Astrocyte of the spinal cord (primary cell): ENCODE results near the gene ABCF3.

Experiments used
- DNase-seq: peaks from one replicate; pipeline ENCODE4 v3.0.0; 2011; ENCODE audit warnings: low read depth, low spot score
- H3K4me3 ChIP-seq: 2 replicates; pipeline ENCODE4 v1.5.1; 2011; ENCODE audit warnings: low read depth, mild to moderate bottlenecking, low read length, moderate library complexity
- CTCF ChIP-seq: IDR thresholded peaks from 2 replicates; pipeline ENCODE4 v1.5.1; 2012; ENCODE audit warnings: low read depth, mild to moderate bottlenecking, low read length, inconsistent platforms
- in situ Hi-C: cut with HindIII; loops from 2 replicates; pipeline ENCODE4 v1.10.0; 2017; ENCODE audit warnings: low sequenced_read_pairs

Gene ABCF3

GRCh38 chr3:184237211-184237610, 51.2 kb downstream of the ABCF3 start:
- in situ Hi-C loops: no loop called here
- no peak for DNase-seq
- TF ChIP-seq CTCF: no peak
- no peak overlapping the region for H3K4me3 ChIP-seq

GRCh38 chr3:184237807-184238206, 51.8 kb downstream of the ABCF3 start:
- no peak for TF ChIP-seq CTCF
- no peak for DNase-seq
- in situ Hi-C loops: no loop called here
- no peak overlapping the region for H3K4me3 ChIP-seq

- in situ Hi-C loops: no loop called here
- no peak for DNase-seq
- no peak overlapping the region for H3K4me3 ChIP-seq
- no peak for TF ChIP-seq CTCF
Measured at GRCh38 chr3:184238246-184238818, 52.3 kb downstream of the ABCF3 start.

- in situ Hi-C loops: no loop called here
- no peak for DNase-seq
- no peak overlapping the region for H3K4me3 ChIP-seq
- no peak for TF ChIP-seq CTCF
Measured at GRCh38 chr3:184239221-184239620, 53.2 kb downstream of the ABCF3 start.

GRCh38 chr3:184239708-184240107, 53.7 kb downstream of the ABCF3 start:
- no peak for TF ChIP-seq CTCF
- in situ Hi-C loops: no loop called here
- H3K4me3 ChIP-seq: no peak overlapping the region
- DNase-seq: no peak

- no peak overlapping the region for H3K4me3 ChIP-seq
- in situ Hi-C loops: no loop called here
- no peak for TF ChIP-seq CTCF
- peak; percentile 37 for DNase-seq
Measured at GRCh38 chr3:184240384-184241140, 54.6 kb downstream of the ABCF3 start.
